ENCODE measurements around the gene BOLA1. TPM values are rescaled to one million over a fixed set of nuclear protein-coding genes. Genes with fewer than 3 reads are reported as not detected.

The BOLA1 gene
- total and polyA plus RNA-seq, 2 of the 13 experiments (the other 11 are each of a cell fraction or from before 2014, with no cell fraction given), result 3.2 to 4.2 TPM

- TF ChIP-seq, protein P1, sequence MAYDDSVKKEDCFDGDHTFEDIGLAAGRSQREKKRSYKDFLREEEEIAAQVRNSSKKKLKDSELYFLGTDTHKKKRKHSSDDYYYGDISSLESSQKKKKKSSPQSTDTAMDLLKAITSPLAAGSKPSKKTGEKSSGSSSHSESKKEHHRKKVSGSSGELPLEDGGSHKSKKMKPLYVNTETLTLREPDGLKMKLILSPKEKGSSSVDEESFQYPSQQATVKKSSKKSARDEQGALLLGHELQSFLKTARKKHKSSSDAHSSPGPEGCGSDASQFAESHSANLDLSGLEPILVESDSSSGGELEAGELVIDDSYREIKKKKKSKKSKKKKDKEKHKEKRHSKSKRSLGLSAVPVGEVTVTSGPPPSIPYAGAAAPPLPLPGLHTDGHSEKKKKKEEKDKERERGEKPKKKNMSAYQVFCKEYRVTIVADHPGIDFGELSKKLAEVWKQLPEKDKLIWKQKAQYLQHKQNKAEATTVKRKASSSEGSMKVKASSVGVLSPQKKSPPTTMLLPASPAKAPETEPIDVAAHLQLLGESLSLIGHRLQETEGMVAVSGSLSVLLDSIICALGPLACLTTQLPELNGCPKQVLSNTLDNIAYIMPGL (CRISPR knock-in tag; IDR thresholded peaks at IDR 0.05; ENCODE audit: borderline replicate concordance in 1 of 2, low read depth in 1 of 2), result 0 out of 4 replicates have a peak, but pooled peaks of 1 of the 2 experiments have one; percentile 25
- 0 out of 2 replicates have a peak, but pooled peaks have one; percentile 72 for TF ChIP-seq ZNF136 (CRISPR knock-in tag; IDR thresholded peaks at IDR 0.05; ENCODE audit: low read depth)
- TF ChIP-seq ZKSCAN1 (IDR thresholded peaks at IDR 0.05; ENCODE audit: low read length), result 0 out of 2 replicates have a peak, but pooled peaks have one; percentile 20
- no peak for TF ChIP-seq SRSF9 (IDR thresholded peaks at IDR 0.05; ENCODE audit: borderline replicate concordance, insufficient read depth, low read depth, low read length, poor library complexity, severe bottlenecking)
- TF ChIP-seq, protein P2, sequence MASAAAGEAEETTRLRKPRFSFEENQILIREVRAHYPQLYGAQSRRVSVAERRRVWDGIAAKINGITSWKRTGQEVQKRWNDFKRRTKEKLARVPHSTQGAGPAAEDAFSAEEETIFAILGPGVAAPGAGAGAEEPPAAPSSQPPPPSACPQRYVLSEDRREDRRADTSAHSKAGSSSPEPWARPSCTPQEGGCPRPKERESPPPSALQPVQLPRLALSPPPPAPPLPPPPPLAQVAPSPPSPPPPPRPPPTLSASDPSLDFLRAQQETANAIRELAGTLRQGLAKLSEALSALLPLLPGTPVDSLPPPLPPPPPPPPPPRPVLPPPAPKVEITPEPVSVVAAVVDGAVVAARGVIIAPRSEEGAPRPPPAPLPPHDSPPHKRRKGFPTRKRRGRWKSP (CRISPR knock-in tag; IDR thresholded peaks at IDR 0.05), result peak; percentile 50; the same call in 1 of the 2 replicates
- no peak for TF ChIP-seq RNF219 (CRISPR knock-in tag; IDR thresholded peaks at IDR 0.05)
- TF ChIP-seq ARNT2 (CRISPR knock-in tag; IDR thresholded peaks at IDR 0.05; ENCODE audit: low read depth), result 0 out of 2 replicates have a peak, but pooled peaks have one; percentile 53
- 0 out of 2 replicates have a peak, but pooled peaks have one; percentile 11 for TF ChIP-seq KLF12 (CRISPR knock-in tag; IDR thresholded peaks at IDR 0.05; ENCODE audit: borderline replicate concordance)
- no peak for TF ChIP-seq RFXAP (CRISPR knock-in tag; IDR thresholded peaks at IDR 0.05; ENCODE audit: borderline replicate concordance)
- TF ChIP-seq, protein P3, sequence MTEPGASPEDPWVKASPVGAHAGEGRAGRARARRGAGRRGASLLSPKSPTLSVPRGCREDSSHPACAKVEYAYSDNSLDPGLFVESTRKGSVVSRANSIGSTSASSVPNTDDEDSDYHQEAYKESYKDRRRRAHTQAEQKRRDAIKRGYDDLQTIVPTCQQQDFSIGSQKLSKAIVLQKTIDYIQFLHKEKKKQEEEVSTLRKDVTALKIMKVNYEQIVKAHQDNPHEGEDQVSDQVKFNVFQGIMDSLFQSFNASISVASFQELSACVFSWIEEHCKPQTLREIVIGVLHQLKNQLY (CRISPR knock-in tag; IDR thresholded peaks at IDR 0.05), result no peak
- TF ChIP-seq, protein P4, sequence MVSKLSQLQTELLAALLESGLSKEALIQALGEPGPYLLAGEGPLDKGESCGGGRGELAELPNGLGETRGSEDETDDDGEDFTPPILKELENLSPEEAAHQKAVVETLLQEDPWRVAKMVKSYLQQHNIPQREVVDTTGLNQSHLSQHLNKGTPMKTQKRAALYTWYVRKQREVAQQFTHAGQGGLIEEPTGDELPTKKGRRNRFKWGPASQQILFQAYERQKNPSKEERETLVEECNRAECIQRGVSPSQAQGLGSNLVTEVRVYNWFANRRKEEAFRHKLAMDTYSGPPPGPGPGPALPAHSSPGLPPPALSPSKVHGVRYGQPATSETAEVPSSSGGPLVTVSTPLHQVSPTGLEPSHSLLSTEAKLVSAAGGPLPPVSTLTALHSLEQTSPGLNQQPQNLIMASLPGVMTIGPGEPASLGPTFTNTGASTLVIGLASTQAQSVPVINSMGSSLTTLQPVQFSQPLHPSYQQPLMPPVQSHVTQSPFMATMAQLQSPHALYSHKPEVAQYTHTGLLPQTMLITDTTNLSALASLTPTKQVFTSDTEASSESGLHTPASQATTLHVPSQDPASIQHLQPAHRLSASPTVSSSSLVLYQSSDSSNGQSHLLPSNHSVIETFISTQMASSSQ (IDR thresholded peaks at IDR 0.05; ENCODE audit: low read depth), result no peak
- TF ChIP-seq, protein P4 (CRISPR knock-in tag; IDR thresholded peaks at IDR 0.05; ENCODE audit: borderline replicate concordance), result no peak
- no peak for TF ChIP-seq LCORL (IDR thresholded peaks at IDR 0.05)
- TF ChIP-seq LCORL (CRISPR knock-in tag; IDR thresholded peaks at IDR 0.05), result no peak
- TF ChIP-seq, protein P5, sequence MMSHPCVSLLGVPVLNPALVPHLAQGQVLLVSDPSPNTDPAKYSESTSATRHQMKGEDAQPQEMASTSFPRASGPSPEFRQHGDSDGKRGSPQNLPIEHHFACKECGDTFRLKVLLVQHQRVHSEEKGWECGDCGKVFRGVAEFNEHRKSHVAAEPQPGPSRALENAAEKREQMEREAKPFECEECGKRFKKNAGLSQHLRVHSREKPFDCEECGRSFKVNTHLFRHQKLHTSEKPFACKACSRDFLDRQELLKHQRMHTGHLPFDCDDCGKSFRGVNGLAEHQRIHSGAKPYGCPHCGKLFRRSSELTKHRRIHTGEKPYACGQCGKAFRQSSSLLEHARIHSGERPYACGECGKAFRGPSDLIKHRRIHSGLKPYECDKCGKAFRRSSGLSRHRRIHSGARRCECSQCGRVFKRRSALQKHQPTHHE (CRISPR knock-in tag; IDR thresholded peaks at IDR 0.05; ENCODE audit: borderline replicate concordance), result no peak
- peak; percentile 70; the same call in 1 of the 2 replicates for TF ChIP-seq POLR2AphosphoS2 (IDR thresholded peaks at IDR 0.05; ENCODE audit: low read depth, low read length)
Measured at GRCh38 chr1:149885339-149886120, 13.8 kb upstream of the BOLA1 start (continued).

Data from HepG2 (cell line).